Upper lobe of left lung (tissue), 4 donors: ENCODE measurements around the gene WNT1.

ENCODE experiments used
- CTCF ChIP-seq, 6 experiments: fragments of 450-650 bp in 4 of 6; fragments of 200-600 bp in 2 of 6; sonication (generic) in 2 of 6; IDR thresholded peaks; one replicate each; pipeline ENCODE4 v1.5.1; 2016 to 2019; ENCODE audit warnings: antibody characterized with exemption in 6 of 6
- POLR2A ChIP-seq, 4 donors: fragments of 450-650 bp; IDR thresholded peaks; one replicate each; pipeline ENCODE4 v1.5.1; 2016 to 2017; ENCODE audit warnings: antibody characterized with exemption in 4 of 4, mild to moderate bottlenecking in 2 of 4
- POLR2AphosphoS5 ChIP-seq, 2 donors: sonication (generic); formaldehyde crosslinking; IDR thresholded peaks; one replicate each; pipeline ENCODE4 v1.5.1; 2017; ENCODE audit warnings: antibody characterized with exemption in 2 of 2

- TF ChIP-seq CTCF (IDR thresholded peaks at IDR 0.05) (no peak), POLR2A (IDR thresholded peaks at IDR 0.05) (no peak), POLR2AphosphoS5 (IDR thresholded peaks at IDR 0.05) (no peak)
Measured at GRCh38 chr12:48994224-48995085, 16.3 kb downstream of the WNT1 start.
